HCT116 (cell line): ENCODE results near the gene NXPH1. TPM values are rescaled to one million over a fixed set of nuclear protein-coding genes. Genes with fewer than 3 reads are reported as not detected.

ENCODE experiments used
- ATAC-seq: fragments of 200-7000 bp; cut with Tn5 transposase; 2 replicates; pipeline ENCODE4 v1.9.1; 2020; ENCODE audit warnings: mild to moderate bottlenecking, moderate library complexity
- BruUV-seq: library from RNA; stranded (reverse); fragments of 400-500 nt; replicated peaks from 2 replicates; lab custom pipeline; 2021; lab: Mats Ljungman, UMichigan
- CTCF ChIA-PET: fragments of 300-600 bp; sonication (Branson Sonifier 250); formaldehyde crosslinking; loops from one replicate; lab custom pipeline; 2021; ENCODE audit warnings: antibody characterized with exemption; lab: Charles Lee
- POLR2A ChIA-PET: fragments of 300-600, 350-600 bp; sonication (Branson Sonifier 250); formaldehyde crosslinking; loops from one replicate; lab custom pipeline; 2021; ENCODE audit warnings: antibody characterized with exemption; lab: Charles Lee
- RAD21 ChIA-PET, 2 experiments: fragments of 300-600 bp; sonication (Branson Sonifier 250); formaldehyde crosslinking; loops; one replicate each; lab custom pipeline; 2023; ENCODE audit warnings: low total read pairs in 2 of 2; ENCODE audit not compliant: uncharacterized antibody in 2 of 2, unreplicated experiment in 2 of 2, low non-redundant PET in 1 of 2; lab: Charles Lee
- DNase-seq: peaks from one replicate; pipeline ENCODE4 v3.0.0-alpha.2; 2010; ENCODE audit warnings: low read depth, low spot score
- H2AFZ ChIP-seq: fragments of 200-600 bp; shearing (Covaris generic), sonication (generic); 2 replicates; pipeline ENCODE4 v1.6.1; 2017; ENCODE audit warnings: low read depth, mixed run types, mixed read lengths, antibody characterized with exemption, low read length; ENCODE audit not compliant: poor library complexity, severe bottlenecking
- H3K27ac ChIP-seq: 2 replicates; pipeline ENCODE4 v1.5.1; 2012; ENCODE audit warnings: low read depth, low read length
- H3K27me3 ChIP-seq: fragments of 200-600 bp; sonication (generic); 2 replicates; pipeline ENCODE4 v1.6.1; 2016; ENCODE audit warnings: mixed run types, low read length, mixed read lengths; ENCODE audit not compliant: insufficient read depth
- H3K36me3 ChIP-seq, 2 experiments: fragments of 200-500 bp in 1 of 2; fragments of 200-600 bp in 1 of 2; sonication (Bioruptor generic) in 1 of 2; sonication (generic) in 1 of 2; 2 replicates each; pipeline versions ENCODE4 v1.5.1 to v1.6.1; 2014 to 2016; ENCODE audit warnings: low read length in 2 of 2, inconsistent platforms in 1 of 2, mixed read lengths in 1 of 2, mixed run types in 1 of 2; ENCODE audit not compliant: insufficient read depth in 2 of 2, control insufficient read depth in 1 of 2
- H3K4me1 ChIP-seq, 2 experiments: fragments of 200-600 bp in 1 of 2; sonication (generic) in 1 of 2; 2 replicates each; pipeline versions ENCODE4 v1.5.1 to v1.6.1; 2012 to 2017; ENCODE audit warnings: low read length in 2 of 2, inconsistent platforms in 1 of 2, mild to moderate bottlenecking in 1 of 2, mixed read lengths in 1 of 2, mixed run types in 1 of 2, moderate library complexity in 1 of 2; ENCODE audit not compliant: insufficient read depth in 2 of 2, control insufficient read depth in 1 of 2
- H3K4me2 ChIP-seq: fragments of 200-600 bp; sonication (generic); 2 replicates; pipeline ENCODE4 v1.6.1; 2017; ENCODE audit warnings: mixed run types, low read length, mixed read lengths
- H3K4me3 ChIP-seq, 2 experiments: fragments of 200-600 bp in 1 of 2; sonication (generic) in 1 of 2; replicated peaks in 1 of 2; 2 replicates each; pipeline ENCODE4 v1.5.1; 2011 to 2016; ENCODE audit warnings: low read length in 2 of 2, control low read depth in 1 of 2, low read depth in 1 of 2, mild to moderate bottlenecking in 1 of 2, mixed read lengths in 1 of 2, mixed run types in 1 of 2
- H3K79me2 ChIP-seq: fragments of 200-600 bp; sonication (generic); 2 replicates; pipeline ENCODE4 v1.6.1; 2017; ENCODE audit warnings: mild to moderate bottlenecking, mixed run types, low read length, moderate library complexity, mixed read lengths; ENCODE audit not compliant: insufficient read depth
- H3K9ac ChIP-seq: fragments of 200-600 bp; sonication (generic); 2 replicates; pipeline ENCODE4 v1.6.1; 2016; ENCODE audit warnings: low read length, mixed read lengths
- H3K9me2 ChIP-seq: fragments of 200-600 bp; sonication (generic), shearing (Covaris generic); 2 replicates; pipeline ENCODE4 v1.6.1; 2017; ENCODE audit warnings: mixed run types, mild to moderate bottlenecking, moderate library complexity; ENCODE audit not compliant: insufficient read depth
- H3K9me3 ChIP-seq, 2 experiments: fragments of 200-500 bp in 1 of 2; fragments of 200-600 bp in 1 of 2; sonication (Bioruptor generic) in 1 of 2; sonication (generic) in 1 of 2; 2 replicates each; pipeline ENCODE4 v1.6.1; 2014 to 2017; ENCODE audit warnings: low read length in 2 of 2, mixed read lengths in 2 of 2, inconsistent platforms in 1 of 2, low read depth in 1 of 2, mild to moderate bottlenecking in 1 of 2, mixed run types in 1 of 2, moderate library complexity in 1 of 2; ENCODE audit not compliant: control insufficient read depth in 1 of 2, insufficient read depth in 1 of 2
- H4K20me1 ChIP-seq: fragments of 200-600 bp; sonication (generic), shearing (Covaris generic); 2 replicates; pipeline ENCODE4 v1.6.1; 2017; ENCODE audit warnings: mixed run types, mild to moderate bottlenecking, moderate library complexity; ENCODE audit not compliant: insufficient read depth
- CBX3 ChIP-seq: IDR thresholded peaks from 2 replicates; pipeline ENCODE4 v1.6.1; 2012; ENCODE audit warnings: low read depth
- CEBPB ChIP-seq: IDR thresholded peaks from 2 replicates; pipeline ENCODE4 v1.6.1; 2012; ENCODE audit warnings: low read depth
- CTCF ChIP-seq, 3 experiments: fragments of 200-600 bp in 1 of 3; sonication (generic) in 1 of 3; IDR thresholded peaks in 2 of 3; conservative IDR thresholded peaks in 1 of 3; 2 replicates each; pipeline ENCODE4 v1.5.1; 2012 to 2017; ENCODE audit warnings: low read depth in 2 of 3, low read length in 2 of 3, antibody characterized with exemption in 1 of 3, borderline replicate concordance in 1 of 3, control low read depth in 1 of 3, mild to moderate bottlenecking in 1 of 3, mixed read lengths in 1 of 3, mixed run types in 1 of 3, moderate library complexity in 1 of 3; ENCODE audit not compliant: insufficient read depth in 1 of 3
- ELF1 ChIP-seq: IDR thresholded peaks from 2 replicates; pipeline ENCODE4 v1.6.1; 2012; ENCODE audit warnings: low read depth, borderline replicate concordance
- EZH2 ChIP-seq: fragments of 200-600 bp; sonication (generic); IDR thresholded peaks from 2 replicates; pipeline ENCODE4 v1.6.1; 2017; ENCODE audit warnings: antibody characterized with exemption, mixed run types
- EZH2phosphoT487 ChIP-seq: fragments of 200-600 bp; IDR thresholded peaks from 2 replicates; pipeline ENCODE4 v1.6.1; 2018; ENCODE audit warnings: antibody characterized with exemption, borderline replicate concordance
- FOSL1 ChIP-seq: IDR thresholded peaks from 2 replicates; pipeline ENCODE4 v1.6.1; 2012; ENCODE audit warnings: low read depth
- JUND ChIP-seq: IDR thresholded peaks from 2 replicates; pipeline ENCODE4 v1.6.1; 2012
- MAX ChIP-seq: IDR thresholded peaks from 2 replicates; pipeline ENCODE4 v1.6.1; 2012
- POLR2AphosphoS5 ChIP-seq: IDR thresholded peaks from 2 replicates; pipeline ENCODE4 v1.6.1; 2011; ENCODE audit warnings: mild to moderate bottlenecking, low read depth, low read length, moderate library complexity
- RAD21 ChIP-seq: IDR thresholded peaks from 2 replicates; pipeline ENCODE4 v1.6.1; 2012; ENCODE audit warnings: low read depth, mild to moderate bottlenecking
- REST ChIP-seq: IDR thresholded peaks from 2 replicates; pipeline ENCODE4 v1.6.1; 2012; ENCODE audit warnings: low read depth
- SIN3A ChIP-seq: IDR thresholded peaks from 2 replicates; pipeline ENCODE4 v1.6.1; 2012; ENCODE audit warnings: low read depth
- SP1 ChIP-seq: IDR thresholded peaks from 2 replicates; pipeline ENCODE4 v1.6.1; 2012; ENCODE audit warnings: low read depth
- SRF ChIP-seq: IDR thresholded peaks from 2 replicates; pipeline ENCODE4 v1.6.1; 2012; ENCODE audit warnings: low read depth
- YY1 ChIP-seq: IDR thresholded peaks from 2 replicates; pipeline ENCODE4 v1.6.1; 2011; ENCODE audit warnings: low read length, low read depth, moderate library complexity, mild to moderate bottlenecking; ENCODE audit not compliant: insufficient replicate concordance; ENCODE audit errors: extremely low read depth
- ZFX ChIP-seq: fragments of 450-650 bp; IDR thresholded peaks from 2 replicates; pipeline ENCODE4 v1.6.1; 2017
- ZNF274 ChIP-seq: fragments of 200-500 bp; sonication (Bioruptor generic); IDR thresholded peaks from 2 replicates; pipeline ENCODE4 v1.6.1; 2014; ENCODE audit warnings: mild to moderate bottlenecking, low read depth, low read length, inconsistent platforms
- intact Hi-C: fragments of 100-400 bp; cut with micrococcal nuclease; formaldehyde crosslinking; loops from 2 replicates; pipeline ENCODE4 v1.10.0; 2022
- total RNA-seq: library from RNA; stranded (reverse); gene quantifications from one replicate; pipeline ENCODE4 v1.2.1, GENCODE V29; 2021; ENCODE audit not compliant: unreplicated experiment
- TF ChIP-seq, protein P1 (sequence below): IDR thresholded peaks from 2 replicates; pipeline ENCODE4 v1.6.1; 2012
- TF ChIP-seq, protein P2 (sequence below): IDR thresholded peaks from 2 replicates; pipeline ENCODE4 v1.6.1; 2011; ENCODE audit warnings: mild to moderate bottlenecking, low read length, moderate library complexity; ENCODE audit not compliant: insufficient replicate concordance; ENCODE audit errors: extremely low read depth

The NXPH1 gene
- total RNA-seq, 1 experiment from 2014 or later = 0.17 TPM

DNA sequence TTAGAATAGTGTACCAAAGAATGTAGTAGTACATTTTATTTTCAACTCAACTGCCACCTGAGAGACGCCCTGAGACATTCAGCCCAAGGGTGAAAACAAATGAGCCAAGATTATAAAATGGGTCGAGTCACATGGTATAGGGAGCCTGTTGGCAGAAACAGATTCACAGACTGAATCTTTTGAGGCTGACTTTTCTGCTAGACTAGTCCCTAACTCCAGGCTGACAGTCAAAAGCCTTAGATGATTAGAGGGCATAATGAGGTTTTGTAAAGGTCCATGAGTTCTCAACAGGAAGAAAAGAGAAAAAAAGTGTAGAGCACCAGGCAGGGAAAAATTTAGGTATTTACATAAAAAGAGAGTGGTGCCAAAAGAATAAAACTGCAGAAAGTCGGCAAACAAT is 128.0 kb downstream of the NXPH1 start:
- CTCF ChIA-PET = no interaction called here

More for the DNA sequence above, 128.0 kb downstream of the NXPH1 start:
- DNase-seq (no peak), ATAC-seq (no peak)
- Histone ChIP-seq H3K4me3 (no peak overlapping the region), H3K79me2 (no peaks in the 10 kb centered on the region), H3K27ac (no peak overlapping the region), H3K27me3 (peaks cover 6% of the 10 kb centered on the region; the same call in 1 of the 2 replicates), H2AFZ (no peak overlapping the region), H3K9me3 (no peaks in the 10 kb centered on the region), H3K4me1 (no peaks in the 10 kb centered on the region), H3K4me2 (no peak overlapping the region), H3K36me3 (no peaks in the 10 kb centered on the region), H3K9me2 (no peaks in the 10 kb centered on the region), H4K20me1 (no peaks in the 10 kb centered on the region), H3K9ac (no peak overlapping the region)
- no TSS peak for BruUV-seq
- intact Hi-C loops = loop anchor here (10.0 kb wide), 1 partner anchor 63 kb away; no protein-coding TSS in a partner anchor
- POLR2A ChIA-PET = no interaction called here
- RAD21 ChIA-PET = no interaction called here
- TF ChIP-seq YY1 = no peak
- TF ChIP-seq EZH2 = no peak
- no peak for TF ChIP-seq SIN3A
- no peak for TF ChIP-seq EZH2phosphoT487
- TF ChIP-seq CBX3 = no peak
- no peak for TF ChIP-seq CTCF (IDR thresholded peaks at IDR 0.05 in 2 of 3, conservative IDR thresholded peaks at IDR 0.05 in 1 of 3; ENCODE audit: borderline replicate concordance in 1 of 3, insufficient read depth in 1 of 3, low read depth in 2 of 3, low read length in 2 of 3)
- TF ChIP-seq ZFX = no peak
- TF ChIP-seq RAD21 = no peak
- no peak for TF ChIP-seq CEBPB
- no peak for TF ChIP-seq FOSL1
- no peak for TF ChIP-seq POLR2AphosphoS5
- no peak for TF ChIP-seq JUND
- TF ChIP-seq, protein P1, sequence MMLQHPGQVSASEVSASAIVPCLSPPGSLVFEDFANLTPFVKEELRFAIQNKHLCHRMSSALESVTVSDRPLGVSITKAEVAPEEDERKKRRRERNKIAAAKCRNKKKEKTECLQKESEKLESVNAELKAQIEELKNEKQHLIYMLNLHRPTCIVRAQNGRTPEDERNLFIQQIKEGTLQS = no peak
- no peak for TF ChIP-seq SRF
- no peak for TF ChIP-seq REST
- TF ChIP-seq ZNF274 = no peak
- no peak for TF ChIP-seq MAX
- TF ChIP-seq ELF1 = no peak
- no peak for TF ChIP-seq SP1
- TF ChIP-seq, protein P2, sequence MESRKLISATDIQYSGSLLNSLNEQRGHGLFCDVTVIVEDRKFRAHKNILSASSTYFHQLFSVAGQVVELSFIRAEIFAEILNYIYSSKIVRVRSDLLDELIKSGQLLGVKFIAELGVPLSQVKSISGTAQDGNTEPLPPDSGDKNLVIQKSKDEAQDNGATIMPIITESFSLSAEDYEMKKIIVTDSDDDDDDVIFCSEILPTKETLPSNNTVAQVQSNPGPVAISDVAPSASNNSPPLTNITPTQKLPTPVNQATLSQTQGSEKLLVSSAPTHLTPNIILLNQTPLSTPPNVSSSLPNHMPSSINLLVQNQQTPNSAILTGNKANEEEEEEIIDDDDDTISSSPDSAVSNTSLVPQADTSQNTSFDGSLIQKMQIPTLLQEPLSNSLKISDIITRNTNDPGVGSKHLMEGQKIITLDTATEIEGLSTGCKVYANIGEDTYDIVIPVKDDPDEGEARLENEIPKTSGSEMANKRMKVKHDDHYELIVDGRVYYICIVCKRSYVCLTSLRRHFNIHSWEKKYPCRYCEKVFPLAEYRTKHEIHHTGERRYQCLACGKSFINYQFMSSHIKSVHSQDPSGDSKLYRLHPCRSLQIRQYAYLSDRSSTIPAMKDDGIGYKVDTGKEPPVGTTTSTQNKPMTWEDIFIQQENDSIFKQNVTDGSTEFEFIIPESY = no peak
